Stimulated activated CD4-positive, alpha-beta T cell treated with anti-CD3 and anti-CD28 coated beads, Interleukin-2, amount 100 ng/mL, for 24 hours (primary cell): ENCODE results near the gene TNFSF15.

ENCODE experiments used
- DNase-seq, 2 donors: peaks; one replicate each; pipeline ENCODE4 v3.0.0-alpha.2; 2020

The TNFSF15 gene

GRCh38 chr9:114824110-114824509, 18.3 kb upstream of the TNFSF15 start:
- DNase-seq: no peak

- DNase-seq: no peak
Observed at GRCh38 chr9:114823441-114823840, 17.6 kb upstream of the TNFSF15 start.

DNA sequence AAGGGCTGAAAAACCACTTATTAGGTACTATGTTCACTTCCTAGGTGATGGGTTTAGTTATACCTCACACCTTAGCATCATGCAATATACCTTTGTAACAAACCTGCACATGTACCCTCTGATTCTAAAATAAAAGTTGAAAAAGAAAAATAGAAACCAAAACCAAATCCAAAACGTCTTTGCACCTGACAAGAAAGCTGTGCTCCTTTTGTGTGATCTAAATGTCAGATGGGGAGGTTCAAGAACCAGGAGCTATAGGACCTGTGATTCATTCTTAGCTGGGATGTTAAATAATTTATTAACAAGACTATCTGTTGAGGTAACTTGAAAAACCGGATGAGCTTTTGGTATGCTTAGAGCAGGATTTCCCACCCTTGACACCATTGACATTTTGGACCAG, 16.9 kb upstream of the TNFSF15 start:
- no peak for DNase-seq

GRCh38 chr9:114820776-114821501, 15.1 kb upstream of the TNFSF15 start:
- no peak for DNase-seq

- DNase-seq: no peak
Observed at GRCh38 chr9:114818178-114818577, 12.3 kb upstream of the TNFSF15 start.

- DNase-seq: no peak
Observed at GRCh38 chr9:114813717-114814418, 8.0 kb upstream of the TNFSF15 start.

- no peak for DNase-seq
Observed at GRCh38 chr9:114811966-114812636, 6.3 kb upstream of the TNFSF15 start.

DNA sequence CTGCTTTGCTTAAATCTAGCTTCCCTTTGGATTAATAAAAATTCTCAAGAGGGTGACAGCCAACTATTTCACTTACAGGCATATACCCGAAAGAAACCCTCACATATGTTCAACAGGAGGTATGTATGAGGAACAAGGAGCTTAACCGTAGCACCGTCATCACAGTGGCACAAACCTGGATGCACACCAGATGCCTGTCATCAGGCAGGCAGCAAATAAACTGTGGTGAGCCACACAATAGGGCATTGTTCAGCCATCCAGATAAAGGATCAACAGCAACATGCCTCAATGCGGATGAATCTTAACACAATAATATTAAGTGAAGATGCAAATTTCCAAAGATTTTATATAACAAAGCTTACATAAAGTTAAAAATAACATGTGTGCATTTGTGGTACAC, 5.5 kb upstream of the TNFSF15 start:
- DNase-seq: no peak

GRCh38 chr9:114810614-114811013, 4.8 kb upstream of the TNFSF15 start:
- DNase-seq: no peak

- no peak for DNase-seq
Observed at GRCh38 chr9:114806526-114806900, 674 bp upstream of the TNFSF15 start.

- DNase-seq: no peak
Observed at GRCh38 chr9:114804505-114804904, 1.3 kb downstream of the TNFSF15 start.

DNA sequence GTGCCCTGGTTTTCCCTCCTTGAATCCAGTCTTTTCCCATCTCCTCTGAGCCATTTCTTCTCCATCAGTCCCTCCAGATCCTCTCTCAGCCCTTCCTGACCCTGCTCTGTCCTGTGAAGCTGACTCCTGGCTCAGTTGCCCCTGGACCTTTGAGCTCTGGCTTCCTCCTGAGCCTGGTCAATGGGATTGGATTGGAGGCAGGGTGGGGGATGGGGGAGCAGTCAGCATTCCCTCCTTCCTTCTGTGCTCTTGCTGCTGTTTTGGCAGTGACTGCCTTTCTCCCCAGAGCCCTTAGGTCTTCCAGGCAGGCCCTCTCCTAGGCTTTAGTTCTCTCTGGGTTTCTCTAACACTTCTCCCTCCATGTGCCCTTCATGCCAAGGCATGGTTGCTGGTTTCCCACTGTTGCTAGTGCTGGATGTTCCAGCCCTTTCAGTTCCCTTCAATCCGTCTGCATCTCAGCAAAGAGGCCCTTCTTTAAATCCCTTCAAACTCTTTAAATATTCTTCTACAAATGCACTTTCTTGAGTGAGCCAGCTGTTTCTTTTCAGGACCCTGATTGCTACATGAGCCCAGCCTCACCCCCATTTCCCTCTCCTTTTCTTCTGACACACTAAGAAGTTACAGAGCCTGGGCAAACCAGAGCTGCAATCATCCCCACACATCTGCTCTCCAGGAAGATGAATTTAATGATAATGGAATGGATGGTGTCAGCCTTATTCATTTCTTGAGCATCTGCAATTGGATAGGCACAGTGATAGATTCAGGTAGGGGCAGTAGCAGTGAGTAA, 2.2 kb downstream of the TNFSF15 start:
- no peak for DNase-seq

GRCh38 chr9:114799925-114800324, 5.9 kb downstream of the TNFSF15 start:
- no peak for DNase-seq

- DNase-seq: no peak
Observed at GRCh38 chr9:114799441-114799840, 6.4 kb downstream of the TNFSF15 start.

DNA sequence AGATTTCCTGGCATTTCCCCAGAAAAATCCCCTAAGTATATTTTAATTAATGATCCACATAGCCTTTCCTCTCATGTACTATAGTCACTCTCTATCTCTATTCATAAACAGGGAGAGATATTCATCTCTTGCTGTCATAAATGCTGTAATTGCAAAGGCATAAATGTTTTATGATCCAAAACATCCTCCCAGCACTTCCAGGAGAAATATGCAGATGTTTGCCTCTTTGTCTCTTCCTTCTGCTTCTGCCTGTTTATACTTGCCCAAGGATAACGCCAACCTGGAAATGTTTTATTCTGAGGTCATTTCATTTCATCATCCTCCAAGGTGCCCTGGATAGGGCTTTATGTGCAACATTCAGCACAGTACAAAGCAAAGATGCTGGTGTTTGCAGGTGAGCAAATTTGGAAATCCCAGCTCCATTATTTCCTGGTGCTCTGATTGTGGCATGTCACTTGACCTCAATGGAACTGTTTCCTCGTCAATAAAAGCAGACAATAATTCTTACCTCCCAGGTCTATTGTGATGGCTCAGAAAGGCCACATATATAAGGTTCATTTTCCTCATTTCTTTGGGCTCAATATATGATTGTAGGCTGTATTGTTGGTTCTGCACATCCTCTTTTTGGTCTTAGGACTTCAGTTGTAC, 6.9 kb downstream of the TNFSF15 start:
- DNase-seq: no peak

- no peak for DNase-seq
Observed at GRCh38 chr9:114798101-114798500, 7.7 kb downstream of the TNFSF15 start.

GRCh38 chr9:114792396-114792795, 13.4 kb downstream of the TNFSF15 start:
- DNase-seq: no peak

DNA sequence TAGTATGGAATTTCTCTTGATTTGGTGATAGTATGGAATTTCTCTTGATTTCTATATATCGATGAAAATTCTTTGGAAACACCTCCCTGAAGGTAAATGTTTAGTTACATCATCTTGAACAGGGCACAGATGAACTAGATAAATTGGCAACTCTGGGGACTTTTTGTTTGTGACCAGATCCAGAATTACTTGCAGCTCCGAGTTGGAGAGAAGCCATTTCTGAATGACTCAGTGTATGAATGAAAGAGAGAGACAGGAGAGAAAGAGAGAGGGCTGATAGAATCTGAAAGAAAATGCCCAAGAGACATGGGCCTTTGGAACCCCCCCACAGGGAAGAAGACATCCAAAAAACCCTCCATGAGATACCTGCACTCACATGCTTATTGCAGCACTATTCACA, 14.1 kb downstream of the TNFSF15 start:
- no peak for DNase-seq

- DNase-seq: no peak
Observed at GRCh38 chr9:114791312-114791711, 14.5 kb downstream of the TNFSF15 start.

DNA sequence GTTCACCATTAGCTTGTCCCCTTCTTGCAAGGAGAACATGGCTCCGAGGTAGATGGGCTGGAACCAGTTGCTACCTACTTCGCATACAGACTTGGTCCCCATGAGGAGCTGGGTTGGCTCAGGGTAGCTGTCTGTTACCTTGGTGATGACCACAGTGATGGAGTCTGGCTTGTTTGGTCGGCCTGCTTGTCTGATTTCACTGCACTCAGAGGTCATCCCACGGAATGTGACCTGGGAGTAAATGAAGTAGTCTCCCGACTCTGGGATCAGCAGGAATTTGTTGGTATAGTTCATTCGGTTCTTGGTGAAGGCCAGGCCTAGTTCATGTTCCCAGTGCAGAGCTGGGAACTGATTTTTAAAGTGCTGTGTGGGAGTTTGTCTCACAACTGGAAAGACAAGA, 15.3 kb downstream of the TNFSF15 start:
- no peak for DNase-seq

DNA sequence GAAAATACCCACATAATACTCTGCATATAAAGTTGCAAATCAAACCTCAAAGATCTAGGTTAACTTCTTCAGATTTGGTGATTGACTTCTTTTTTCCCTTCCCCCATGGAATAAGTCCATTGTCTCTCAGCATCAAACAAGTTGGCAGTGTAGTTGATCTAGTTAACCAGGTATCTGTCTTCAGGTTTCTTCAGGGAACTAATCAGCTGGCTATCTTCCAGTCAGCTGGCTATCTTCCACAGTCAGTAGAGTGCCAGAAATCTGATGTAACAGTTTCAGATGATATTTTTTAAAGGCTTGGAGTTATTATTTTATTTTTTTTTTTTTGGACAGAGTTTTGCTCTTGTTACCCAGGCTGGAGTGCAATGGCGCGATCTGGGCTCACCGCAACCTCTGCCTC, 16.8 kb downstream of the TNFSF15 start:
- no peak for DNase-seq

GRCh38 chr9:114787781-114788498, 17.9 kb downstream of the TNFSF15 start:
- DNase-seq: no peak
